Measurements from ENCODE around the gene REM1.
"Not testable (repeated sequence)": the region's sequence is repeated elsewhere in the genome, so short reads cannot be mapped to it uniquely, and the experiment has no call there.

REM1 gene

DNA sequence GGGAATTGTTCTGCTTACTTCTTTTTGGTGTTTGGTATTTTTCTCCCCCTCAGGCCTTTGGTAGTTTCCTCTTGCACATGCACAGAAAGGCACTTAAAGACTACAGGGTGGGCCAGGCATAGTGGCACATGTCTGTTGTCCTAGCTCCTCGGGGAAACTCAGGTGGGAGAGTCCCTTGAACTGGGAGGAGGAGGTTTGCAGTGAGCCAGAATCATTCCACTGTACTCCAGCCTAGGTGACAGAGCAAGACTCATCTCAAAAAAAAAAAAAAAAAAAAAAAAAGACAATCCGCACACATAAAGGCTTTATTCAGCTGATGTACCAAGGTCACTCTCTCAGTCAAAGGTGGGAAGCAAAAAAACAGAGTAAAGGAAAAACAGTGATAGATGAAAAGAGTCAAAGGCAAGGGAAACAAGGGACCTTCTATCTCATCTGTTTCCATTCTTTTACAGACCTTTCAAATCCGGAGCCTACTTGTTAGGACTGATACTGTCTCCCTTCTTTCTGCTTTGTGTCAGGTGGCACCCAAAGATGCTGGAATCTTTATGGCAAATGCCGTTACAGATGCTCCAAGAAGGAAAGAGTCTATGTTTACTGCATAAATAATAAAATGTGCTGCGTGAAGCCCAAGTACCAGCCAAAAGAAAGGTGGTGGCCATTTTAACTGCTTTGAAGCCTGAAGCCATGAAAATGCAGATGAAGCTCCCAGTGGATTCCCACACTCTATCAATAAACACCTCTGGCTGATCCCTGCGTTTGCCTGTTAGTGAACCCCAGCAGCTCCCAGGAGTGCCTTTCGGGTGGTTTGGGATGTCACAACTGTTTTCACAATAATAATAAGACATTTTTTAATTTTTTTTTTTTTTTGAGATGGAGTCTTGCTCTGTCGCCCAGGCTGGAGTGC, 25.3 kb upstream of the REM1 start:
- TF ChIP-seq CTCF (IDR thresholded peaks at IDR 0.05) (no peak), ZFX (IDR thresholded peaks at IDR 0.05; ENCODE audit: borderline replicate concordance) (no peak)
- H3K27ac ChIP-seq: no peak overlapping the region

- H3K27ac ChIP-seq: no peak overlapping the region
- no peak for TF ChIP-seq CTCF (IDR thresholded peaks at IDR 0.05)
- no peak for TF ChIP-seq ZFX (IDR thresholded peaks at IDR 0.05; ENCODE audit: borderline replicate concordance)
Measured at GRCh38 chr20:31452575-31452974, 22.5 kb upstream of the REM1 start.

- no peak for TF ChIP-seq ZFX (IDR thresholded peaks at IDR 0.05; ENCODE audit: borderline replicate concordance)
- no peak overlapping the region for H3K27ac ChIP-seq
Measured at GRCh38 chr20:31454361-31454760, 20.7 kb upstream of the REM1 start.

DNA sequence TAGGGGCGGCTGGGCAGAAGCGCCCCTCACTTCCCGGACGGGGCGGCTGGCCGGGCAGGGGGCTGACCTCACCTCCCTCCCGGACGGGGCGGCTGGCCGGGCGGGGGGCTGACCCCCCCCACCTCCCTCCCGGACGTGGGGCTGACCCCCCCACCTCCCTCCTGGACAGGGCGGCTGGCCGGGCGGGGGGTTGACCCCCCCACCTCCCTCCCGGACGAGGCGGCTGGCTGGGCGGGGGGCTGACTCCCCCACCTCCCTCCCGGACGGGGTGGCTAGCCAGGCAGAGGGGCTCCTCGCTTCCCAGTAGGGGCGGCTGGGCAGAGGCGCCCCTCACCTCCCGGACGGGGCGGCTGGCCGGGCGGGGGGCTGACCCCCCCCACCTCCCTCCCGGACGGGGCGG, 4.1 kb upstream of the REM1 start:
- not testable (repeated sequence) for H3K27ac ChIP-seq

DNA sequence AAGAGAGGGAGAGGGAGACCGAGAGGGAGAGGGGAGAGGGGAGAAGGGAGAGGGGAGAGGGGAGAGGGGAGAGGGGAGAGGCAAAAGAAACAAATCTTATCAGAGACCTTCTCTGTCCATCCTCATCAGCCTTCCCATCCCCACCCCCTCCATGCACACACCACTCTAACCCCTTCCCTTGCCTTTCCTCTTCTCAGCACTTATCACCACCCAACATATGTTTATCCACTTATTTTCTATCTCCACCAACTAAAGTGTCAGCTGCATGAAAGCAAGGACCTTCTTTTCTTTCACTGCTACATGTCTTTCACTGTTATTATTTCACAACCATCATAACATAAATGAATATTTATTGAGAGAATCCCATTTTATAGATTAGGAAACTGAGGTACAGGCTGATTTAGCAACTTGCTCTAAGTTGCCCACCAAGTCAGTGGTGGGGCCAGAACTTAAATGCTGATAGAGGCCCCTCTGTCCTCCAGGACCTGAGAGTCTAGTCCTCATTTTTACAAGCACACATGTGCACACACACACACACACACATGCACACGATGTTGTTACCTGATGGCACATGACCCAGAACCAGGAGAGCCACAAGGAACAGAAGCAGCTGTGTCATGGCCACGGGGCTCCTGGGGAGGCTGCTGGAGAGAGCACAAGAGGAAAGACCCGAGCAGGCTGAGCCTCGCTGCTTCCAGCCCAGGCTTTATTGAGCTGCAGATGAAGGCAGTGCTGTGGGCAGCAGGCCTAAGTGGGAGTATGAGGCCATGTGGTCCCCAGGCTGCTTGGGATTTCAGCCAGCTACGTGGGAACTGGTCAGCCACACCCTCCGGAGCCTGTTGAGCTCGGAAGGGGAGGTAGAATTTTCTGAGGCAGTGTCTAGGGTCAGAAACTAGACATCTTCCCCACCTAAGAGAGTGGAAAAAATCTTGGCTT, 2.4 kb upstream of the REM1 start:
- TF ChIP-seq CTCF (IDR thresholded peaks at IDR 0.05) (no peak), ZFX (IDR thresholded peaks at IDR 0.05; ENCODE audit: borderline replicate concordance) (no peak)
- no peak overlapping the region for H3K27ac ChIP-seq

DNA sequence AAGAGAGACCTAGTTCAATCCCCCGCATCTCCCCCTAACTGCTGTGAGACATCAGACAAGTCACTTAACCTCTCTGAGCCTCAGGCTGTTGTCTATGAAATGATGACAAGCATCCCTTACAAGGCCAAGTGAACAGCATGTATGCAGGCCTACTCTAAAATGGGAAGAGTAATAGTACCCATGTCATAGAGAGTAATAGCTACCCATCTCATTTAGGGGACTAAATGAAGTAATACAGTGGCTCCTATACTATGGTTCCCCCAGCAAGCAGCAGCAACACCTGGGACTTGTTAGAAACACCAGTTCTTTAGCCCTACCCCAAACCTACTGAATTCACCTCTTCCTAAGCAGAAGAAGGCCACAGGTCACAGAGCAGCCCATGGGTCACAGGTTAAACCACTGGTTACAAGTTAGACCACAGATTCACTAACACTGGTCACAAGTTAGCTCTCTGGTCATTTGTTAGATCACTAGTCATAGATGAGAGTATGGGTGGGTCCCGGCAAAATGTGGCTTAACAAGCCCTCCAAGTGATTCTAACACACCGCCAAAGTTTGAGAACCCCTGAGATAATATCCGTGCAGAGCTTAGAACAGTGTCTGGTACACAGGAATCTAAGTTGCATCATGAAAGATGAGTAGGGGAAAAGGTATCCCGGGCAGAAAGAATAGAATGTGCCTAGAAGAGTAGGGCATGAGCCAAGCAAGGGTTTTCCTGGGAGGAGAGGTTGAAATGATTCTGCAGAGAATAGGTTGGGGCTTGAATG, 1.6 kb upstream of the REM1 start:
- H3K27ac ChIP-seq: no peak overlapping the region
- TF ChIP-seq ZFX (IDR thresholded peaks at IDR 0.05; ENCODE audit: borderline replicate concordance): no peak
- no peak for TF ChIP-seq CTCF (IDR thresholded peaks at IDR 0.05)

GRCh38 chr20:31474097-31474436, 1.0 kb upstream of the REM1 start:
- TF ChIP-seq CTCF (IDR thresholded peaks at IDR 0.05) (no peak), ZFX (IDR thresholded peaks at IDR 0.05; ENCODE audit: borderline replicate concordance) (no peak)
- no peak overlapping the region for H3K27ac ChIP-seq
